Mucosa of gallbladder (tissue), 1 donor: Measurements from ENCODE around the gene SAMD1. TPM values are rescaled to one million over a fixed set of nuclear protein-coding genes. Genes with fewer than 3 reads are reported as not detected.
A peak's percentile ranks its signal among the peaks of the same experiment; 100 is the strongest.

Experiments
- DNase-seq: peaks from one replicate; pipeline ENCODE4 v3.0.0-alpha.2; 2020; ENCODE audit warnings: low spot score
- total RNA-seq: library from RNA; stranded (reverse); gene quantifications from one replicate; pipeline ENCODE4 v1.2.1, GENCODE V29; 2021
- donor health status: DM: no; HTN: no; CAD: no.

The SAMD1 gene
- 56.5 TPM for total RNA-seq

DNA sequence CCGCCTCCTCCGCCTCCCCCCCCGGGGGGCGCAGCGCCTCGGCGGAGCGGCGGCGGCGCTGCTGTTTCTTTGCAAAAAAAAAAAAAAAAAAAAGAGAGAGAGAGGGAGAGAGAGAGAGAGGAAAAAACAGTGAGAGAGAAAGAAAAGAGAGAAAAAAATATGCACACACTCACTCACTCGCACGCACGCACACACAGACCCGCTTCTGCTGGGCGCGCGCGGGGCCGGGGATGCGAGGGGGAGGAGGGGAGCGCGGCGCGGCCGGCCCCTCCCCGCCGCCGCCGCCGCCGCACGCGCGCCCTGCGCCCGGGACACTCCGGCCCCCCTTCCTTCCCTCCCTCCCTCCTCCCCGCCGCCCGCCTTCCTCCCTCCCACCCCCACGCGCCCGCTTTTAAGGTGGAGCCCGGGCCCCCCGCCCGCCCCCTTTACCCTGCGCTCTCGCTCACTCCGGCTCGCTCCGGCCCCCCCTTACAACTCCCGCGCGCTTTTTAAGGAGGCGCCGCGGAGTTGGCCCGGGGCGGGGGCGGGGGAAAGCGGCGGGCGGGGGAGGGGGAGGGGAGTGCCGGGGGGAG, at the start of gene SAMD1:
SAMD1 (minus strand) TSS at position 243 of the 572 bp plus-strand sequence.
- DNase-seq = peak; percentile 92

DNA sequence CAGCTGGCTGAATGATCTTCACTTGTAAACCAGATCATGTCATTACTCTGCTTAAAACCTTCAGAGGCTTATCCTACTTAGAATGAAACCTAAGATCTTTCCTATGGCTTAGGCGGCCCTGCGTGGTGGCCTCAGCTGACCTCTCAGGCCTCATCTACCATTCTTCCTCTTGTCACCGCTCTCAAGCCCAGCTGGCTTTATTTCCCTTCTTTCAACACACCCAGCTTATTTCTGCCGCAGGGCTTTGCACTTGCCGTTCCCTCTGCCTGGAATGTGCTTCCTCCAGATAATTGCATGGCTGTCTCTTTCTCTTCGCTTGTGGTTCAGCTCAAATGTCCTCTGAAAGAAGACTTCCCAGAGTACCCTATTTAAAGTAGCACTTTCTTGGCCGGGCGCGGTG, 49.4 kb upstream of the SAMD1 start:
- no peak for DNase-seq

DNA sequence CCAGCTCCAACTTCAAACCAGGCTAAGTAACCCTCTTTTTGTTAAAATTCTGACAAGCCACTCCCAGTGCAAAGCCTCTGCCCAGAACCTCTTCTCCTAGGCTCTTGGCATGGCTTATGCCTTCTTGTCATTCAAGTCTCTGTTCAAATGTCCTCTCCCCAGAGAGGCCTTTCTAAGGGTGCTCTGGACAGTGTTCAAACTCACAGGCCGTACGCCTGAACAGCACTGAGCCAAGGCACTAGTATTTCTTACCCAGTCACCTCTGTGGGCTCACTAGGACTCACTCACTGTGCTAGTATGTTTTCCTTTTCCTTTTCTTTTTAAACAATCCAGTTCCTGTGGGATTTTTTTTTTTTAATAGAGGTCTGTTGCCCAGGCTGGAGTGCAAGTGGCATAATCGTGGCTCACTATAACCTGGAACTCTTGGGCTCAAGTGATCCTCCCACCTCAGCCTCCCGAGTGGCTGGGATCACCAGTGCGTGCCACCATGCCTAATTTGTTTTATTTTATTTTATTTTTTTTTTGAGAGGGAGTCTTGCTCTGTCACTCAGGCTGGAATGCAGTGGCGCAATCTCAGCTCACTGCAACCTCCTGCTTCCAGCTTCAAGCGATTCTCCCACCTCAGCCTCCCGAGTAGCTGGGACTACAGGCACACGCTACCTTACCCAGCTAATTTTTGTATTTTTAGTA, 48.2 kb upstream of the SAMD1 start:
- no peak for DNase-seq

DNA sequence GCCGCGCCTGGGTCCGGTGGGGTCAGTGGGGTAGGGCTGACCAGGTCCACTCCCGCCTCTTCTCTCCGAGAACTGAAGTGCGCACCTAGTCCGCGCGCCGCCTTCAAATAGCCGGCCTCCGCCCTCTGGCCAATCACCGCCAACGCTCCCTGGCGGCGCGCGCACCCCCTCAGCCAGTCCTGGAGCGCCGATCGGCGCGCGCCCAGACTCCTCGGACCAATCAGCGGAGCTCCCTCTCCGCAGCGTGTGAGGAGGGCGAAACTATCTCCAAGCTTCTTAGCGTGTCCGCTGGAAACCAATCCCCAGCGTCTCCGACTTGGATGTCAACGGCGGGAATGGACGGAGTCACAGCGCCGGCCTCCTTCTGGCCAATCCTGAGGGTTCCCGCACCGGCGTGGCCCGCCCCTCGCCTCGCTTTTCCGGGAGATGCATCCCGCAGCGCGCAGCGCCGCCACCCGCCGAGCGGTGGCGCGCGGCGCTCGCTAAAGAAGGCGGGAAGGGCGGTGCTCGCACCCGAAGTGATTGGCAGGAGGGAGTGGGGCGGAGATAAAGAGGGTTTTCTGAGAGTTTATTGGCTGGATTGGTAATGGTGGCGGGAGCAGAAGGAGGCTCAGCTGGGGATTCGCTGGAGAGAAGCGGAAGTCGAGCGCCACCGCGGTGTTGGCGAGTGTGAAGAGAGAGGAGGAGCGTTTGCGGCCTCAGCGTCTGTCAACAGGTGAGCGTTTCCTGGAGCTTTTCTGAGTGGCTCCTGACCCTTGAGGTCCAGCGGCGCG, 46.1 kb upstream of the SAMD1 start, which contains the start of gene ASF1B:
ASF1B (minus strand) TSS at position 81 of the 773 bp plus-strand sequence. CDS start 133 bp downstream, outside the sequence.
- DNase-seq = peak; percentile 99

DNA sequence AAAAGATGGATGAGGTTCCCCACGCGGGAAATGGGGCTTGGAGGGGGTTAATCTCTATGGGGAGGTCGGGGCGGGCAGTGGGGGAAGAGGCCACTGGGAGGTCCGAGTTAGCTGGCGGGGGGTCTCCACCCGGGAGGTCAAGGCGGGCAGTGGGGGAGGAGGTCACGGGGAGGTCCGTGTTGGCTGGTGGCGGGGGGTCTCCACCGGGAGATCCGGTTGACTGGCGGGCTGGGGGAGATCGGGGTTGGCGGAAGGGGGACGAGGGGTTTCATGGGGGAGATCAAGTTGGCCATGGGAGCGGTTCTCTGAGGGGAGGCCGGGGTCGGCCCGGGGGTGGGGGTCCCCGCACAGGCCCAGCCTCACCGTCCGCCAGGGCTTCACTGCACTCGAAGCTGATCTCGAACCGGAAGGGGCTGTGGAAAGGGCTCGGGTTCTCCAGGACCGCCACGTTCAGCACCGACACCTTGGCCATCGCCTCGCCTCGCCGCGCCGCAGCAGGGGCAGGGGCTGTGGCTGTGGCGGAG, 45.5 kb upstream of the SAMD1 start:
- no peak for DNase-seq

DNA sequence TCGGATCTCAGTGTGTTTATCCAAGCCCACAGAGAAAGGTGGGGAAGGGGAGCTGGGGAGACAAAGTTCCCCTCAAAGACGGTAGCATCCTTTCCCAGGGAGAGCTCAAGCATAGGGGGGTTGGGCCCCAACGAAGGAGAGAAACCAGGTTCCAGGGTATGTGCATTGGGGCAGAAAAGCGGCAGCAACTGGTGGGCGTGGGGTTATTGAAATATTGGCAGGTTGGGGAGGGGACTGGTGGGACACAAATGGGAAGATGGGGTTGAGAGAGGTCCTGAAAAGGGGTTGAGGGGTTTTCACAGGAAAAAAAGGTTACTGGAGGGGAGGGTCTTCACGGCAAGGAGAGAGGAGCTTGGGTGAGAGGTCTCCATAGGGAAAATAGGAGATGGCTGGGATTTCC, 44.8 kb upstream of the SAMD1 start:
- DNase-seq = no peak

DNA sequence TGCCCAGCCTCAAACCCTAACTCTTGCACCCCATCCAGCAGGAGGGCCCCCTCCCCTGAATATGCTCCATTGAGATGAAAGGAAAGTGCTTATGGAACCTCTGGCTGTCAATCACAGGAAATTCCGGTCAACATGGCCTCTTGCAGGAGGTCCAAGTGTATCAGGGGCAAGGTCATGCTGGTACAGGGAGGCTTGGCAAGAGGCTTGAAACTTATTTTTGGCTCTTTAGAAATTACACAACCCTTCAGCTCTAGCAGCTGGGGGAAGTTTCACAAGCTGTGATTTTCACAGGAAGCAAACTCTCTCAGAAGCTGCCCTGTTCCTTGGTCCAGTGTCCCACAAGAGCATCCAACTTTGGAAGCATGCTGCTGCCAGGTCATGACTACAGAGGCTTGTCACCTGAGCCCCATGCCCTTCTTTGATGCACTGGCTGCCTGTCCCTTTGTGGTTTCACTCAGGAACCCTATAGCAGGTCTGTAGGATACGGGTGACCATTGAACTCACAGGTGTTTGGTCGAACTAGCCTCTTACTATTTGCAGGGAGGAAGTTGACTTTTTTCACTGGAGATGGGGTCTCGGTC, 37.5 kb upstream of the SAMD1 start:
- no peak for DNase-seq

DNA sequence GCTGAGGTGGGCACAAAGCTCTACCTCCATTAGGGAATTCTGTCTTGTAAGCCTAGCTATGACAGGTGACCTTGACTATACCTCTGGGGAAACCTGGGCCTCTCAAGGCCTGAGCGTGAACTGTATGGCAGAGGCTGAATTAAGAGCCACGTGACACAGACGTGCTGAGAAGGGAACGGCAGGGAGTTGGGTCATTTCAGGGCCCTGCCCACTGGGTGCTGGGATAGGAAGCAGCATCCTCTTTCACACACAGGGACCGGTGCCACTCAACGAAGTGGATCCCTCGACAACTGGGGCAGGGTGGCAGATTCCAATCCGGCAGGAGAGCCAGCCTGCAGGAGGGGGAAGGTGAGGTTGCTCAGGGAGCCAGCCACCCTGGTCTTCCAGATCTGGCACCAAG, 36.6 kb upstream of the SAMD1 start:
- DNase-seq = no peak

DNA sequence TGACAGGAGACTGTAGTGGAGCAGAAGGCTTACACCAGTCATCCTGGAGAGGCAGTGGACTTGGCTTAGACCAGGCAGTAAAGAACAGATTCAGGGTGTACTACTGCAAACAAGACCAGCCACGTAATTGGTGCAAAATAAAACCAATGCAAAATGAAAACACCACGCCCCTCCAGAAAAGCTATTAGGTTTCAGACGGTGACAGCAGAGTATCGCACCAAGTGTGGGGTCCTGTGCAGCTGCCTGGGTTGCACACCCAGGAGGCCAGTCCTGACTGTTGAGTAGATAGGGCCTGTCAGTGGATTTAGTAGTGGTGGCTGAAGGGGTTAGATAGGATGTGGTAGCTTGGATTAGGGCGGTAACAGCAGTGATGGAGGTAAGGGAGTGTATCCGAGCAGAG, 32.4 kb upstream of the SAMD1 start:
- no peak for DNase-seq

DNA sequence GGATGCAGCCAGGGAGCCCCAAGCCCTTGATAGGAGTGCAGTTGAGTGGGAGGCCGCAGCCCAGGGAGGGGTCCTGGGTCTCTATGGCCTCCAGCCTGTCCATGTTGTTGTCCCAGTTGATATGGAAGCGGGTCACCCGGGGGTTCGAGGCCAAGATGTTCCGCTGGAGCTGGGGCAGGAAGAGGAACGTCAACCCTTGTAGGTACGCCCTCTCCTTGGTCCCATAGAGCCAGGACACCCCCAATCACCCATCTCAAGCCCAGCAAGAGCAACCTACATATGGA, 29.9 kb upstream of the SAMD1 start:
- no peak for DNase-seq

DNA sequence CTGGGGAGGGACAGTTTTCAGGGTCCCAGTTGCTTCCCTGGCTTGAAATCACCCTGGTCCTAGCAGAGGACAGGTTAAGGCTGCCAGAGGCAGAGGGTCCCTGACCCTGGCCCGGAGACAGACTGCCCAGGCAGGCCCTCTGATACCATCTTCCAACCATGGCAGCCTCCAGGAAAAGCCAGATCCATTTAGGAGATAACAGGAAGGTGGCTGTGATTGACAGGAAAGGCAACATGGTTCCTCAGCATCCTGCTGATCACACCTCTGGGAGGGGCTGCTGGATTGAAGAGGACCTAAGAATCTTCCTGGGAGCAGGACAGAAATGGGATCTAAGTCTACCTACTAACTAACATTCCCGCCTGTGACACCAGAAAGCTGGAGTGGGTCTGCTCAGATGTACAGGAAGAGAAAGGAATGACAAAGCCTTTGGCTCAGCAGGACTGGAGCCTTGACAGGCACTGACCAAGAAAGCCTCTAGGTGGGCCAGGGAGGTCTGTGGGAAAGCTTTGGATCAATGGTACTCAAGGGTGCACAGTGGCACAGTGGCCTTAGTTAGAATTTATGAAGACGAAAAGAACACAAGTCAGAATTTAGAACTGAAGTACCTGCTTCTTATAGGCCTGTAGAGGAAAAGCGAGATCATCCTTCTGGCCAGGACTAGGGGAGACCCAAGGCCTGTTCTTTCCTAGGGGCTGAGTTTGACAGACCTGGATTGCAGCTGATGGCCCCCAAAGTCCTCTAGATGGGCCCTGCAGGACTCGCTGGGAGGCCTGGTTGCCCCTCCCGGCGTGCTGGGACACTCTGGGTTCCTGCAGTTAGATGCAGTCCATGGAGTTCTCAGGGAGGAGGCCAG, 29.3 kb upstream of the SAMD1 start:
- DNase-seq = no peak

DNA sequence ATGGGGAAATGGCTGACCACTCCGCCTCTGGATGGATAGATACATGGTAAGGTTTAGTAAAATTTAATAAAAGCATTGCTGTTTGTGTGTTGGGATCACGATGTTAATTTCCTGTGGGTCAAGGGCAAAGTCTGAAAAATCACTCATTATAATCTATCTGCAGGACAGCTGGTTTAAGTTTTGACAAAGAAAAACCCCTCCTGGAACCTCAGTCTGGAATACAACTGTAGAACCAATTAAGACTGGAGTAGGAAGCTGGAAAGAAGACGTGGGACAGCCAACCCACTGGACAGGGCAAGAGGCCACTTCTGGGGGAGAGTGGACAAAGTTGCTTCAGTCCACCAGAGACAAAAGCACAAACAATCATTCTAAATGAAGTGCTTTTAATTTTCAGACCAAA, 28.6 kb upstream of the SAMD1 start:
- no peak for DNase-seq

DNA sequence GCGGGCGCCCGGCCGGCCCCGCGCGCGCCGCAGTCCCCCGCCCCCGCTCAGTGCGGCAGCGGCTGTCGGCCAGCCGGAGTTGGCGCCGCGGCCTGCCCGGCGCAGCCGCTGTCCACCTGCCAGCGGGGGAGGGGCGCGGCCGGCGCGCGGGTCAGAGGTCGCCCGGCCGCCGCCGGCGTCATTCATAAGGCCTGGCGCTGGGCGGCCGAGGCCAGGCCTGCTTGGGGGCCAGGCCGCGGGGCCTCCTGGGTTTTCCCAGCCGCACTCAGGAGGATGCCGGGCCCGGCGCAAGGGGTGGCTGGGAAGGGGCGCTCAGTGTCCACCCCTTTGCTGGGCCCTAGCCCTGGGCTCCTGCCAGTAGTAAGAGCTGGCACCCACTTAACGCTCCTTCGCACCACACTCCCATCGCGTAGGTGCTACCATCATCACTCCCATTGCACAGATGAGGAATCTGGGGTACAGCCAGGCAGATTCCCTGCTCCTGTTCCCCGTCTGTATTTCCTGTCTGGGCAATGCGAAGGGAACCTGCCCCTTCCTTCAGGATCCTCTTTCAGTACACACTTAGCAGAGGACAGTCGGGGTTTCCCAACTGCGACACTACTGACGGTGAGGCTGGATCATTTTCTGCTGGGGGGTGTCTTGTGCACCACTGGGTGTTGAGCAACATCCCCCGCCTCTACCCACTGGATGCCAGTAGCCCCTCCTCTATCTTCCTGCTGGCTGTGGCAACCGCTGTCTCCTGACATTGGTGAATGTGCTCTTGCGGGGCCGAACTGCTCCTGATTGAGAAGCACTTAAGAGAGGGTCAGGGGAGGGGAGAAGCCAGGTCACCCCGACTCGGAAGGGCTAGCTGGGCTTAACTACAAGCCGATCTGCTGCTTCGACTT, 27.9 kb upstream of the SAMD1 start:
- DNase-seq = peak; percentile 76

DNA sequence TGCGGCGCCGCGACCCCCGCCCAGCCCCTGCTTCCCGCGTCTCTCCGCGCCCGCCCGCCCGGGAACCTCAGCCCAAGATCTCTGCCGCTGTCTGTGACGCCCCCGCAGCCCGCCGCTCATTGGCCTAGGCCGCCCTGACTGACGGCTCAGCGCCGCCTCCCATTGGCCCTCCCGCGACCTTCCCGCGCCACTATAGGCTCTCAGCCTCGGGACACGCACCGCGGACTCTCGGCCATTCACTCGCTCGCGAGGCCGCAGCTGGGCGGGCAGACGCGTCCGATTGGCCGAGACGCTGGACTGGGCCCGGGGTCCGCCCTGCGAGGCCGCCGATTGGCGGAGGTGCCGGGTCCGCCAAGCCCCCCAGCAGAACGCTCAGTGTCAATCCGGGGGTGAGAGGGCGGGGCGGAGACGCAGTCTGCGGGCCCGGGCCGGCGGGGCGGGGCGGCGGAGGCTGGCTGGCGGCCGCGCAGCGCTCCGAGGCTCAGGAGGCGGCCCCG, 27.2 kb upstream of the SAMD1 start, which contains the start of gene PRKACA:
PRKACA (minus strand) TSS at position 95 of the 497 bp plus-strand sequence. CDS start 215 bp downstream, outside the sequence.
- DNase-seq = peak; percentile 99

DNA sequence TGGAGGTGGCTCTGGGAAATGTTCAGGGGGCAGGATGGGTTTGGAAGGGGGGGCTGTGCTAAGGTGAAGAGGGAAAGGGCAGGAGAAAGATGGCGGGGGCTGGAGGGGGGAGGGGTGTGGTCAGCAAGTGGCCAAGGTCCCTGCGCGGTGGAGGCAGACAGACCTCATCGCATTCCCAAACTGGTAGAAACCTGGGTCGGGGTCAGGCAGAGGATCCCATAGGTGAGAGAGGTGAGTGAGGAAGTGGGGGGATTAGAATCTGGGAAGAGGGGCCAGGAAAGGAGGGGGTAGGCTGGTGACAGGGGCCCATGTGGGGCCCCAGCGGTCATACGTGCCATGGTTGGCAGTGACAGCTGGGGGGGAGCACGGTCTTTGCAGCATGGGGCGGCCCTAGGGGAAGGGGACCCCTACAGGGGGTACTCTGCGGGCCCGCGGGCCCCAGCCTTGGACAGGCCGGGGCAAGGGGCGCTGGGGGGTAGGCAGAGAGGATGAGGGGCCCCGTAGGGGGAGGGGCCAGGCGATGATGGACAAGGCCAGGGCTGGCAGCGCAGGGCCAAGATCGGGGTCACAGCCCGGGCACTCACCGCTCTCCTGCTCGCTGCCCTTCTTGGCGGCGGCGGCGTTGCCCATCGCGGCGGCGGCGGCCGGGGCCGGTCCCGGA, 26.5 kb upstream of the SAMD1 start:
- no peak for DNase-seq

DNA sequence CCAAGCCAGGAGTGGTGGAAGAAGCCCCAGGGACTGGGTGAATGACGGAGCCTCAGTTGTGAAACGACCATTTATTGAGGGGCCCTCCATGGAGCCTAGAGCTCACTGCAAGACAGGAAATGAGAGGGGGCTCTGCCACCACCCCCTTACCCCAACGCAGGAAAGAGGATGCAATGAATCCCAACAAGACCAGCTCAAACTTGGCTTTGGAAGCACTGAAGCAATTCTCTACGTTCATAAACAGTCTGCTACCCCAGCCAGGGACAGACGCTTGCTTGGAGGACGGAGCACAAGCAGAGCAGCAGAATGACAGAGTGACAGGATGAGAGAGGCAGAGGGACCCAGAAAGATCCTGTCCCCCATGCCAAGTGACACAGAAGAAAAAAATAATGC, 26.0 kb upstream of the SAMD1 start:
- no peak for DNase-seq

DNA sequence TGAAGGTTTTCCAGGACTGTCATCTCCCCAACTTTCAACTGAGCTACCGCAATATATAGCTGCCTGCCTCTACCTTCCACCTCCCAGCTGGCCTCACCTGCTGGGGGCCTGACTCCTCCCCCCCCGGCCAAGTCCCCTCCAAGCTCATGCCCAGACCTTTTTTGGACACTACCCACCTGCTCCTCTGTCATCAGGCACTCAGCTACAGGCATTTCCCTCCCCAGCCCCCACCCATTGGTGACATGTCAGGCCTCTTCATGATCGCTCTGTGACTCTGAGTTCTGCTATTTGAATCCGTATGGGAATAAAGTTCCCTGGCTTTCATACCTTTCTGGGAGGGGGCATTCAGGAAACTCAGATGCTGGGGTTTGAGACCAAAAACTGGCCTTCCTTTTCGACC, 25.2 kb upstream of the SAMD1 start:
- no peak for DNase-seq

DNA sequence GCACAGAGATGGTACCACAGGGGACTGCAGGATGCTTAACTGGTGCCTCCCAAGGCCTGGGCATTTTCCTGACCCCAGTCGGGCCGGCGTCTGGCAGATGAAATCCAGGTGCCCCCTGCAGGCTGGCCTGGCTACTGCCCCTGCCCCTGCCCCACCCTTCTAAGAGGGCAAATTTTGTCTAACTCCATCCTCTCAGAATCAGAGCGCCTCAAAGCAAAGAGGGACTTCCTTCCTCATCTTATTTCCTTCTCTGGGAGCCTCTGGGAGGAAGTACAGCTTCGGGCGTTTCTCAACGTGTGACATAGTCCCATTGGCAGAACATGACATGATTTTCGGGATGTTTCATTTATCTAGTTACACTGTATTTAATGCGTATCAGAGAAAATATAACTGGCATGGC, 24.3 kb upstream of the SAMD1 start:
- peak; percentile 44 for DNase-seq

DNA sequence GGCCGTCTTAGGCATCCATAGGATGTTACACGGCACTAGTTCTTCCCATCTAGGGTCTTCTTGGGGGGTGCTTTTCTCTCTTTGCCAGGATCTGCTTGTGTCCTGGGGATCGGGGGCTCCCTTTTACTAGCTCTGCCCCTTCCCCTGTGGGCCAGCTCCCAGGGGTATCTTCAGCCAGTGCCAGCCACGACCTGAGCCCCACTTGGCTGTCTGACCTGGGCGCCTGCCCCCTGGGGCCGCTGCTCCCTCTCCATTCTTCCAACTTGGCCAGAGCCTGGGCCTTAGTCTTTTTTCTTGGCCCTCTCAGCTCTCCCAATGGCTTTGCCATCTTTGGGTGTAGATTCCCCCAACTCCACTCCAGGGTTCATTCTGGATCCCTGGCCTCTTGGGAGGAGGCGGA, 23.9 kb upstream of the SAMD1 start:
- DNase-seq = no peak
